Measurements from ENCODE around the gene LAMB3. TPM values are rescaled to one million over a fixed set of nuclear protein-coding genes. Genes with fewer than 3 reads are reported as not detected.
"Not testable (repeated sequence)": the region's sequence is repeated elsewhere in the genome, so short reads cannot be mapped to it uniquely, and the experiment has no call there.

The LAMB3 gene
- 0.04 and 1.3 TPM in 2 replicates for total RNA-seq (2014; rRNA removed; shearing (Covaris generic); ENCODE audit: low replicate concordance)

DNA sequence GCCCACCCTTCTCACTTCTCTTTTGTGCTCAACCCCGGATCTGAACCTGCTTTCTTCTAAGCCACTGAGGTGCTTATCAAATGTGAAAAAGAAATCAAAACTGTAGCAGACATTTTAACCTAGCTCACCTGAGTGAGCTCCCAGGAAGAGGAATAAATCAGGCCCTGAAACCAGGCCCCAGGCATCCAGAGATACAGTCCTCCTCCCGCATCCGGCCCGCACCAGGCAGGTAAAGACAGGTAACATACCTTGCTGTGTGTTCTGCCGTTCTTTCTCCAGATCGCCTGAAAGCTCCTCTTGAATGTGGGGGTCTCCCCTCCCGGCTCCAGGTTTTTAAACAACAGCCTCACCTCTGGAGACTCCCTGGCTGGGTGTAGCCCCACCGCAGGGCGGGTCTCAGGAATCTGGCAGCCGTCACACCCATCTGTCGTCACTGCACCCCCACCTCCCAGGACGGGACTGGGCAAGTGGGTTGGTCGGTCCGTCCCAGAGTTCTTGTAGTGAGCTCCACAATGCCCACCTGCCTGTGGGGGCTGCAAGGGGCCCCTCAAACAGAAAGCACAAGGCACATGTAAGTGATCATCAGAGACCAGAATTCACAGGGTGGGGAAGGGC, at the start of gene LAMB3:
LAMB3 (minus strand) TSS at position 305 of the 615 bp plus-strand sequence. CDS start 1,481 bp downstream, outside the sequence.
- Histone ChIP-seq H4K20me1 (ENCODE audit: insufficient read depth, low read depth, low read length) (no peaks in the 10 kb centered on the region), H3K79me2 (ENCODE audit: low read length) (no peaks in the 10 kb centered on the region), H3K4me1 (ENCODE audit: low read length) (no peaks in the 10 kb centered on the region), H3K9me3 (ENCODE audit: low read length) (no peaks in the 10 kb centered on the region), H3K4me2 (ENCODE audit: low read depth, low read length, poor library complexity, severe bottlenecking) (no peak within 1 kb of the TSS), H3K27ac (ENCODE audit: low read length) (no peak within 1 kb of the TSS), H3K9me2 (replicated peaks; ENCODE audit: insufficient read depth, low read length) (no peaks in the 10 kb centered on the region), H3K36me3 (ENCODE audit: insufficient read depth, low read length) (no peaks in the 10 kb centered on the region), H2AFZ (ENCODE audit: low read length) (no peak within 1 kb of the TSS), H3K4me3 (ENCODE audit: low read length) (no peak within 1 kb of the TSS), H3K27me3 (ENCODE audit: low read length) (no peaks in the 10 kb centered on the region), H3K9ac (ENCODE audit: low read length) (no peak within 1 kb of the TSS)
- DNase-seq, result no peak

DNA sequence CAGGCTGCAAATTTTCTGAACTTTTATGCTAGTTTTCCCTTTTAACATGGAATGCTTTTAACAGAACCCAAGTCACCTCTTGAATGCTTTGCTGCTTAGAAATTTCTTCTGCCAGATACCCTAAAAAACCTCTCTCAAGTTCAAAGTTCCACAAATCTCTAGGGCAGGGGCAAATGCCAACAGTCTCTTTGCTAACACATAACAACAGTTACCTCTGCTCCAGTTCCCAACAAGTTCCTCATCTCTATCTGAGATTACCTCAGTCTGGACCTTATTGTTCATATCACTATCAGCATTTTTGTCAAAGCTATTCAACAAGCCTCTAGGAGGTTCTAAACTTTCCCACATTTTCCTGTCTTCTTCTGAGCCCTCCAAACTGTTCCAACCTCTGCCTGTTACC, 48.5 kb upstream of the LAMB3 start:
- not testable (repeated sequence) for H4K20me1 ChIP-seq (ENCODE audit: insufficient read depth, low read depth, low read length); H3K27me3 ChIP-seq (ENCODE audit: low read length); H3K27ac ChIP-seq (ENCODE audit: low read length); H3K79me2 ChIP-seq (ENCODE audit: low read length); H3K4me2 ChIP-seq (ENCODE audit: low read depth, low read length, poor library complexity, severe bottlenecking); H3K4me3 ChIP-seq (ENCODE audit: low read length); H2AFZ ChIP-seq (ENCODE audit: low read length); H3K36me3 ChIP-seq (ENCODE audit: insufficient read depth, low read length); H3K9me3 ChIP-seq (ENCODE audit: low read length); H3K4me1 ChIP-seq (ENCODE audit: low read length); H3K9me2 ChIP-seq (replicated peaks; ENCODE audit: insufficient read depth, low read length); DNase-seq; H3K9ac ChIP-seq (ENCODE audit: low read length)

DNA sequence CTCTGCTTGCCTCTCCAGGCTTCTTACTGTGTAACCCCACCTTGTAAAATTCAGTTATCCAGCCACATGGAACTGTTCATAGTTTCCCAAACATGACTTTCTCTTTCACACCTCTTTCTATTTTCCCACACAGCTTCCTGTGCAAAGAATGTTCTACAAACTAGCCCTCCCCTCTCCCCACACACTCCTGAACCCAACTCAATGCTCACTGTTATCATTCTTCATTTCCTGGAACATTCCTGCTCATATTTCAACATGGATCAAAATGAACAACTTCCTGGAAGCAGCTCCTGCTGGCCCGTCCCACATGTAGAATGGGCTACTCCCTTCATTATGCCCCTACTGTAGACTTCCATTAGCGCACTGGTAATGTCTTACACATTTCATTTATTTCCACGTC, 44.9 kb upstream of the LAMB3 start:
- Histone ChIP-seq H3K4me3 (ENCODE audit: low read length) (no peak overlapping the region), H3K79me2 (ENCODE audit: low read length) (no peaks in the 10 kb centered on the region), H3K4me1 (ENCODE audit: low read length) (no peaks in the 10 kb centered on the region), H3K9ac (ENCODE audit: low read length) (no peak overlapping the region), H3K36me3 (ENCODE audit: insufficient read depth, low read length) (no peaks in the 10 kb centered on the region), H3K4me2 (ENCODE audit: low read depth, low read length, poor library complexity, severe bottlenecking) (no peak overlapping the region), H3K27ac (ENCODE audit: low read length) (no peak overlapping the region), H4K20me1 (ENCODE audit: insufficient read depth, low read depth, low read length) (no peaks in the 10 kb centered on the region), H3K27me3 (ENCODE audit: low read length) (no peaks in the 10 kb centered on the region), H3K9me3 (ENCODE audit: low read length) (no peaks in the 10 kb centered on the region), H2AFZ (ENCODE audit: low read length) (no peak overlapping the region), H3K9me2 (replicated peaks; ENCODE audit: insufficient read depth, low read length) (no peaks in the 10 kb centered on the region)
- DNase-seq, result no peak

DNA sequence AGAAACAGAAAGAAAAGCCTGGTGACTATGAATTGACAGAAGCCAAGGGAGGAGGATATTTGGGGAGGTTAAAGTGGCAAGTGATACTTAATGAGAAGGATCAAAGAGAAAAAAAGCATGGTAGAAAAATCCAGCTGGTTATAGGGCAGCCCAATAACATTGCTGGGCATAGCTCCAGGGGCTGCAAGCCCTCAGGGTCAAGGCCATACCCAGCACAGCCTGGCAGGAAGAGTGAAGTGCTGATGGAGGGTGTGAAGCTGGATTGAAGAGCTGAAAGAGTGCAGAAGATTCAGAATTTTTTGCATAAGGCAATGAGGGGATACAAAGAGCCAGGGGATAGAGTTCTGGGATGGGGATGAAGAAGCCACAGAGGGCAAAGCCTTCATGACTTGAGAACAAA, 44.4 kb upstream of the LAMB3 start:
- Histone ChIP-seq H3K27me3 (ENCODE audit: low read length) (no peaks in the 10 kb centered on the region), H3K79me2 (ENCODE audit: low read length) (no peaks in the 10 kb centered on the region), H3K36me3 (ENCODE audit: insufficient read depth, low read length) (no peaks in the 10 kb centered on the region), H3K9me2 (replicated peaks; ENCODE audit: insufficient read depth, low read length) (no peaks in the 10 kb centered on the region), H3K4me2 (ENCODE audit: low read depth, low read length, poor library complexity, severe bottlenecking) (no peak overlapping the region), H2AFZ (ENCODE audit: low read length) (no peak overlapping the region), H3K9ac (ENCODE audit: low read length) (no peak overlapping the region), H3K9me3 (ENCODE audit: low read length) (no peaks in the 10 kb centered on the region), H3K4me1 (ENCODE audit: low read length) (no peaks in the 10 kb centered on the region), H4K20me1 (ENCODE audit: insufficient read depth, low read depth, low read length) (no peaks in the 10 kb centered on the region), H3K4me3 (ENCODE audit: low read length) (no peak overlapping the region), H3K27ac (ENCODE audit: low read length) (no peak overlapping the region)
- DNase-seq, result no peak

- peak; percentile 85 for DNase-seq
- no peak overlapping the region for H3K4me3 ChIP-seq (ENCODE audit: low read length)
- no peaks in the 10 kb centered on the region for H3K9me2 ChIP-seq (replicated peaks; ENCODE audit: insufficient read depth, low read length)
- no peaks in the 10 kb centered on the region for H3K79me2 ChIP-seq (ENCODE audit: low read length)
- H2AFZ ChIP-seq (ENCODE audit: low read length), result no peak overlapping the region
- no peak overlapping the region for H3K27ac ChIP-seq (ENCODE audit: low read length)
- no peaks in the 10 kb centered on the region for H3K4me1 ChIP-seq (ENCODE audit: low read length)
- H3K9ac ChIP-seq (ENCODE audit: low read length), result no peak overlapping the region
- H3K36me3 ChIP-seq (ENCODE audit: insufficient read depth, low read length), result no peaks in the 10 kb centered on the region
- H4K20me1 ChIP-seq (ENCODE audit: insufficient read depth, low read depth, low read length), result no peaks in the 10 kb centered on the region
- no peaks in the 10 kb centered on the region for H3K27me3 ChIP-seq (ENCODE audit: low read length)
- no peaks in the 10 kb centered on the region for H3K9me3 ChIP-seq (ENCODE audit: low read length)
- H3K4me2 ChIP-seq (ENCODE audit: low read depth, low read length, poor library complexity, severe bottlenecking), result no peak overlapping the region
These were observed 40.7 kb upstream of the LAMB3 start for GRCh38 chr1:209692745-209693504.

GRCh38 chr1:209692296-209692695, 40.1 kb upstream of the LAMB3 start:
- Histone ChIP-seq H3K27me3 (ENCODE audit: low read length) (no peaks in the 10 kb centered on the region), H3K27ac (ENCODE audit: low read length) (no peak overlapping the region), H4K20me1 (ENCODE audit: insufficient read depth, low read depth, low read length) (no peaks in the 10 kb centered on the region), H3K79me2 (ENCODE audit: low read length) (no peaks in the 10 kb centered on the region), H3K4me2 (ENCODE audit: low read depth, low read length, poor library complexity, severe bottlenecking) (no peak overlapping the region), H3K9ac (ENCODE audit: low read length) (no peak overlapping the region), H3K4me3 (ENCODE audit: low read length) (no peak overlapping the region), H2AFZ (ENCODE audit: low read length) (no peak overlapping the region), H3K4me1 (ENCODE audit: low read length) (no peaks in the 10 kb centered on the region), H3K36me3 (ENCODE audit: insufficient read depth, low read length) (no peaks in the 10 kb centered on the region), H3K9me2 (replicated peaks; ENCODE audit: insufficient read depth, low read length) (no peaks in the 10 kb centered on the region), H3K9me3 (ENCODE audit: low read length) (no peaks in the 10 kb centered on the region)
- DNase-seq, result no peak

GRCh38 chr1:209691237-209691636, 39.0 kb upstream of the LAMB3 start:
- H3K79me2 ChIP-seq (ENCODE audit: low read length), result no peaks in the 10 kb centered on the region
- no peaks in the 10 kb centered on the region for H3K9me3 ChIP-seq (ENCODE audit: low read length)
- no peaks in the 10 kb centered on the region for H3K36me3 ChIP-seq (ENCODE audit: insufficient read depth, low read length)
- H3K4me3 ChIP-seq (ENCODE audit: low read length), result no peak overlapping the region
- DNase-seq, result no peak
- no peak overlapping the region for H3K27ac ChIP-seq (ENCODE audit: low read length)
- H3K27me3 ChIP-seq (ENCODE audit: low read length), result no peaks in the 10 kb centered on the region
- no peaks in the 10 kb centered on the region for H3K4me1 ChIP-seq (ENCODE audit: low read length)
- no peaks in the 10 kb centered on the region for H3K9me2 ChIP-seq (replicated peaks; ENCODE audit: insufficient read depth, low read length)
- H3K4me2 ChIP-seq (ENCODE audit: low read depth, low read length, poor library complexity, severe bottlenecking), result no peak overlapping the region
- no peaks in the 10 kb centered on the region for H4K20me1 ChIP-seq (ENCODE audit: insufficient read depth, low read depth, low read length)
- no peak overlapping the region for H2AFZ ChIP-seq (ENCODE audit: low read length)
- H3K9ac ChIP-seq (ENCODE audit: low read length), result no peak overlapping the region

- no peak overlapping the region for H3K27ac ChIP-seq (ENCODE audit: low read length)
- no peaks in the 10 kb centered on the region for H3K36me3 ChIP-seq (ENCODE audit: insufficient read depth, low read length)
- no peak overlapping the region for H3K4me3 ChIP-seq (ENCODE audit: low read length)
- no peak overlapping the region for H2AFZ ChIP-seq (ENCODE audit: low read length)
- no peak overlapping the region for H3K4me2 ChIP-seq (ENCODE audit: low read depth, low read length, poor library complexity, severe bottlenecking)
- H3K9ac ChIP-seq (ENCODE audit: low read length), result no peak overlapping the region
- H3K4me1 ChIP-seq (ENCODE audit: low read length), result no peaks in the 10 kb centered on the region
- H3K27me3 ChIP-seq (ENCODE audit: low read length), result no peaks in the 10 kb centered on the region
- no peaks in the 10 kb centered on the region for H4K20me1 ChIP-seq (ENCODE audit: insufficient read depth, low read depth, low read length)
- no peak for DNase-seq
- no peaks in the 10 kb centered on the region for H3K9me3 ChIP-seq (ENCODE audit: low read length)
- no peaks in the 10 kb centered on the region for H3K79me2 ChIP-seq (ENCODE audit: low read length)
- no peaks in the 10 kb centered on the region for H3K9me2 ChIP-seq (replicated peaks; ENCODE audit: insufficient read depth, low read length)
These were observed 37.3 kb upstream of the LAMB3 start for GRCh38 chr1:209689477-209689876.
